T follicular helper cell (primary cell): ENCODE data around the gene COG5.
"Not testable (repeated sequence)": the region's sequence is repeated elsewhere in the genome, so short reads cannot be mapped to it uniquely, and the experiment has no call there.

Experiments used
- DNase-seq: peaks from one replicate; pipeline ENCODE4 v3.0.0-alpha.2; 2020; ENCODE audit warnings: low read depth

The COG5 gene

DNA sequence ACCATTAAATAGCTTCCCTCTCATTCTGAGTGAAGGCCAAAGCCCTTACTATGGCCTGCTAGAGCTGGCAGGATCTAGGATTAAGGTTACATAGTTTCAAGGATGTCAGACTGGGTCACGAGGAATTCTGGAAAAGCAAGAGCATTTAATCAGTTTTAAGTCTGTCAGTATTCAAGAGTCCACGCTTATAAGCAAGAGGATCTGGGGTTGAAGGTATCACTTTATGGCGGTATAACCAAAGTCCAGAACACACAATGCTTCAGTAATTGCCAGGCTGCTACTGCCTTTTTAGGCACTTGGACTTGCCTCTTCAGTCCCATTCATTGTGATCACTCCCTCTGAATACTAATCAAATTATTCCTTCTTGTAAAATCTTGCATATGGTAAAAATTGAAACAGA, 293.9 kb downstream of the COG5 start:
- DNase-seq: no peak

- DNase-seq: no peak
These were observed 295.1 kb downstream of the COG5 start for GRCh38 chr7:107268594-107268993.

DNA sequence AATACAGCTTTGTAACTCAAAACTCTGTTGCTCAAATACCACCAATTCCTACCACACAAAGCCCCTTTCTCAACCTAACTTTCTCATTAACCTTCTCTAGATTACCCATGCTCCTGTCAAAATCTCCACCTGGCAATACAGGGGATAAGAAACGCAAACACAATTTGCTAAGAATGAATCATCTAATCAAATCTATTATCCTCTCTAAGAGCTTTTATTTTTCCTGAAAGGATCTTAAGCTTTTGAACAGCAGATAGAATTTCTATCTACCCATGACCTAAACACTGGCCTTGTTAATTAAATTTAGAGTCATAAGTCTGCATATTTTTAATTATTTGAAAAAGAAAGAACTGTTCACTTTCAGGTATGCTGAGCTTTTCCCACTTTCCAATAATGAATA, 296.6 kb downstream of the COG5 start:
- no peak for DNase-seq

DNA sequence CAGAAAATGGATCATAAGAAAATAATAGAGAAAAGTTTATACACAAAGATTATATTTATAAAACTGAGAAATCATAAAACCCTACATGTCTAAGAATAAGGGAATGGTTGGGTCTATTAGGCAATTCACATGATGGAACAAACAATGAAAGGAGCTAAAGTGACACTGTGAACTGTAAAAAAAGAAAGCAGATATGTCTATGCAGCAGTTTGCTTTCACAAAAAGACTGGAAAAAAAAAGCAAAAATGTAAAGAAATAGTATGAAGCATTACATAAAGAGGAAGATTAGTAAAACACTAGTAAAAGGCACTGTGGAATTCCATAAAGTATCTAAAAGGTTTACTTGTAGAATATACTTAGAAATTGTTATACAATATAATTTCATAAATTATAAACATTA, 299.0 kb downstream of the COG5 start:
- DNase-seq: no peak

DNA sequence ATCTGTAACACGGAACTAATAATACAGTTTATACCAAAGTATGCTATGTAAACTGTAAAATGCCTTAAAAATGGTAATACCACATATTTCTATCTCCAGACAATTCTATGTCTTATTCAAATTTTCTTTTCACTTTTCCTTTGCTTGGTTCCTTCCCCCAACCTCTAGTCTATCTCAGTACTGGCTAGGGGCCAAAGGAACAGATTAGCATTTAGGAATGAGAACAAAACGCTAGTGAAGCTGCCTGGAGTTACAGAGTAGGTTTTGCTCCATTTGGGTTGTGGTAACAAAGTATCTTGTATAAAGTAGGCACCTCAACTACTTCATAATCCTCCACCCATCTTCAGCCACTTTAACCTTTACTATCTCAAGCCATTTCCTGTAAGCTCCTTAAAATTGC, 300.9 kb downstream of the COG5 start:
- no peak for DNase-seq

GRCh38 chr7:107258737-107259136, 305.0 kb downstream of the COG5 start:
- DNase-seq: no peak

DNA sequence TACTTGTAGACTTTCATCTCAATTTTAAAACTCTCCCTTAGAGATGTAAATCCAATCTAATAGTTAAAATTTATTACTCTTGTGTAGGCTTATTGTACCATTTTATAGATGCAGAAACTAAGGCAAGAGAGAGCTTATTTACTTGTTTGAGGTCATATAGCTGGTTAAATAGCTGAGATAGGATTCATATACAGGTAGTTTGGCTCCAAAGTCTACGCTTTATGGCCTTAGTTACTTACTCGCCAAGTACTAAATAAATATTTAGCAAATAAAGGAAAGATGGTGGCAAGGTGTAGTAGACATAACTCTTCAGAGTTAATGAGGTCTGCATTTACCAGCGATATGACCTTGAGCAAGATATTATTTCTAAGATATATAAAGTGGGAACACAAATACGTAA, 308.1 kb downstream of the COG5 start:
- DNase-seq: no peak

GRCh38 chr7:107254398-107254985, 309.2 kb downstream of the COG5 start:
- no peak for DNase-seq

GRCh38 chr7:107253599-107253998, 310.1 kb downstream of the COG5 start:
- DNase-seq: no peak

- DNase-seq: no peak
These were observed 311.8 kb downstream of the COG5 start for GRCh38 chr7:107251963-107252362.

DNA sequence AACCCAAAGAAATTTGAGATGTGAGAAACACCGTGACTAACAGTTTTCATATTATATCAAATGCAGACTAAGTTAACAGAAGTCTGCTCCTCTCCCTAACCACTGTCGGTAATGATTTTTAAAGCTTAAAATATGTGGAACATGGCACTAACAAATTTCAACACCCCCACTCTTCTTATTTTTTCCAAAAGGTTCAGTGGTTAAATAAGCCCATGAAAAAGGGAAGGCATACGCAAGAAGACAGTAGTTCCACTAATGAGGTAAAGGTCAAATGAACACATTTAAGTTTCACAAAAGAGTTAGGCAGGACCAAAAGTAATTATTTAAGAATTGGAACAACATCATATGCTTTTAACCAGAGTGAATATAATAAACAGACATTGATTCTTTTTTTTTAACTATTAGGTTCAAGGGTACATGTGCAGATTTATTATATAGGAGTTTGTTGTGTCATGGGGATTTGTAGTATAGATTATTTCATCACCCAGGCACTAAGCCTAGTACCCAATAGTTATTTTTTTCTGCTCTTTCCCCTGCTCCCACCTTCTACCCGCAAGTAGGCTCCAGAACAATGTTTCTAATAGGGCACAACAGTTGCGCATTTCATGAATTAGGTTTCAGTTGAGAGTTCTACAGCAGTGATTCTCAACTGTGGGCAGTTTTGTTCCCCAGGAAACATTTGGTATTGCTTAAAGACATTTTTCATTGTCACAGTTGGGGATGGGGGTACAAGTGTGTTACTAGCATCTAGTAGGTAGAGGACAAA, 315.0 kb downstream of the COG5 start:
- DNase-seq: no peak

DNA sequence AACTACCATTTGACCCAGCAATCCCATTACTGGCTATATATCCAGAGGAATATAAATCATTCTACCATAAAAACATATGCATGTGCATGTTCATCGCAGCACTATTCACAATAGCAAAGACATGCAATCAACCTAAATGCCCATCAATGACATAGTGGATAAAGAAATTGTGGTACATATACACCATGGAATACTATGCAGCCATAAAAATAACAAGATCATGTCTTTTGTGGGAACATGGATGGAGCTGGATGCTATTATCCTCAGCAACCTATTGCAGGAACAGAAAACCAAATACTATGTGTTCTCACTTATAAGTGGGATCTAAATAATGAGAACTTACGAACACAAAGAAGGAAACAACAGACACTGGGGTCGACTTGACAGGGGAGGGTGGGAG, 316.9 kb downstream of the COG5 start:
- not testable (repeated sequence) for DNase-seq

DNA sequence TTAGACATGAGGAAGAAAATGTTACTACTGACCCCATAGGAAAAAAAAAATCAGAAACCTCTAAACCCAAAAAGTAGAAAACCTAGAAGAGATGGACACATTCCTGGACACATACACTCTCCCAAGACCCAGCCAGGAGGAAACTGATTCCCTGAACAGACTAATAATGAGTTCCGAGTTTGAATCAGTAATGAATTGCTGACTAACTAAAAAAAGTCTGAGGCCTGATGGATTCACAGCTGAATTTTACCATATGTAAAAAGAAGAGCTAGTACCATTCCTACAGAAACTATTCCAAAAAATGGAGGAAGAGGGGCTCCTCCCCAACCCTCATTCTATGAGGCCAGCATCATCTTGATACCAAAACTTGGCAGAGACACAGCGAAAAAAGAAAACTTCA, 319.1 kb downstream of the COG5 start:
- no peak for DNase-seq

DNA sequence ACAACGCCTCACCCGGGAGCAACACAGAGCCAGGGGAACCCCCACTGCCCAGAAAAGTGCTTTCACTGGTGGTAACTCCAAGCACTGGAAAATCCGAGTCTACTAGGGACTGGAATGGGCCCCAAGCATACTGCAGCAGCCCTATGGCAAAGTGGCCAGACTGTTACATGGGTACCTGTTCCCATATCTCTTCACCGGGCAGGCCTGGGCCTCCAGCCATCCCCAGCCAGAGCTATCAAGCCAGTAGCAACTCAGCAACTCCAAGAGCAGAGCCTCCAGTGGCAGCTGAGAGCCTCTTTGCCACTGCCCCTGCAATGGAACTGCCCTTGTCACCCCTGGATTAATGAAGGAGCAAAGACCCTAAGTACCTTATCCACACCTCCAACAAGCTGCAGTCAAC, 321.5 kb downstream of the COG5 start:
- DNase-seq: no peak

DNA sequence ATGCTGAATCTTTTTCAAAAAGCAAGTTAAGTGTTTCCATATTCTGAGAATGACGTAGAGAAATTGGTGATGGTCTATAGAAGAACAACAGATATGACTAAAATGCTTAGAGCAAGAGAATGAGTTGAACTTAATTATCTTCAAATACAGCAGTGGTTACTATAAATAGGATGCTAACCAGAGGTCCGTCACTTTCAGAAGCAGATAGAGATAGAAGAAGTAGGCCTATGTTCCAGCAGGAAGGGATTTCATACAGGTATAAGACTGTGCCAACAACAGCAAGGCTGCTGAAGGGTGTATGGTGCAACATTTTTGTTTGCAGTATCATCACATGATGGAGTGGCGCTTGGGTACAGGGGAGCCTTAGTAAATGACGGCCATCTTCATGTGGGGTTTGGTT, 326.3 kb downstream of the COG5 start:
- DNase-seq: no peak

GRCh38 chr7:107236862-107237261, 326.9 kb downstream of the COG5 start:
- DNase-seq: no peak

GRCh38 chr7:107234436-107234835, 329.3 kb downstream of the COG5 start:
- DNase-seq: no peak

GRCh38 chr7:107233981-107234380, 329.7 kb downstream of the COG5 start:
- no peak for DNase-seq

DNA sequence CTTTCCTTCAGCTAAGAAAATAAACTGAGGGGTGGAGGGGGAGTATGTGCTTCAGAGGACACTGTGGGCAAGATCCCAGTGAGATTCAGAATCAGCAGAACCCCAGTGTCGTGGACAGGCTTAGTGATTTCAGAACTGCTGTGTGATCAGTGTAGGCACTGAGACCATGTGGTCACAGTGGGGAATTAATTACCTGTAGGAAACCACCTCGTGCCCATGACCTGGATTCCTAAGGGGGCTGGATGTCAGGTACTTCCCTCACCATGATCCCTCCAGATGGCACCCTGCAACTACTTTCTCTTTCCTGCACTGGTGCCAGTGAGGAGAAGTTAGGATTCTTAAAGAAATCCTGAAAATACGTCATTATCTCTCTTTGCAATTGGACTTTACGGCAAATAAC, 330.5 kb downstream of the COG5 start:
- DNase-seq: no peak

DNA sequence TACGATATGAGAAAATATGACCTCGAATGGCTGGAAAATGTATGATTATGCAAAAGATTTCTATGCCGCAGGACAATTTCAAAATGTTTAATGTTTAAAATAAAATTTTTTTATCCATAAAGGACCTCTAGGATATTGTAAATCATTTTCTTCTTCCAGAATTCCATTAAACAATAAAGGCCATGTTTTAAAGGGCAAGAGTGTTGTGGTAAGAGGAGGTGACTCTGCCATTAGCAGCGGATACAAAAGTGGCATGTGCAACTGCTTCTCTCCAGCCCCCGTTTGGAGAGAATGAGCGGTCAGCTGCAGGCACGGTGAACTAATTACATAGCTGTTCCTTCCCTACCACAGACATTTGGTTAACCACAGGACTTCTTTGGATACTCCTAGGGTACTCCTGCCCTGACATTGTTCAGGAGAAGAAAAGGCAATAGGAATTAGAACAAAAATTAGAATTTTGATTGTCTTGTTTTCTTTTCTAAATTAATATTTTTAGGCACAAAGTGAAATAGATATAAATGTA, 331.1 kb downstream of the COG5 start:
- no peak for DNase-seq

DNA sequence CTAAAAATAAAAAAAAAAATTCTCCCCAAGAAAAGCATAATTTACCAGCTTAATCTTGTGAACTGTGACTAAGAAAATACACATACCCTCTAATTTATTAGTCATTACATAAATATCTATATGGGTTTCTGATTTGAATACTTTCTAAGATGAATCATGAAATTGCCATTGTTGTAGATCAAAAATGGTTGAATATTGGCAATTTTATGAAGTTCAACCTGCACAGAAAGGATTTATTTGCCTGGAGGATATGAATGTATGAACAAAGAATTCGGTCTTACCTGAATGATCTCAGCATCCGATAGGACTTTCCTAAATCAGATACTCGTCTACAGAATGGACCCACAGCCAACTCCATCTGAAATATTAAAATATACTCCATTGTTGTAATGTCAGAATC, 333.4 kb downstream of the COG5 start:
- no peak for DNase-seq

- no peak for DNase-seq
These were observed 335.4 kb downstream of the COG5 start for GRCh38 chr7:107228291-107228690.

GRCh38 chr7:107224374-107225223, 339.1 kb downstream of the COG5 start:
- no peak for DNase-seq
